Left ventricle myocardium inferior (tissue), 1 donor: Measurements from ENCODE around the gene ZNF281. TPM values are rescaled to one million over a fixed set of nuclear protein-coding genes. Genes with fewer than 3 reads are reported as not detected.

Experiments used
- DNase-seq: peaks from one replicate; pipeline ENCODE4 v3.0.0-alpha.2; 2020
- H3K27ac ChIP-seq: fragments of 200-600 bp; replicated peaks from 2 replicates; pipeline ENCODE4 v1.8.0; 2021
- H3K27me3 ChIP-seq: fragments of 200-600 bp; 2 replicates; pipeline ENCODE4 v1.8.0; 2021; ENCODE audit warnings: low read depth
- H3K36me3 ChIP-seq: fragments of 200-600 bp; 2 replicates; pipeline ENCODE4 v1.8.0; 2021
- H3K4me1 ChIP-seq: fragments of 200-600 bp; 2 replicates; pipeline ENCODE4 v1.8.0; 2021
- H3K4me3 ChIP-seq: fragments of 200-600 bp; 2 replicates; pipeline ENCODE4 v1.8.0; 2021; ENCODE audit warnings: mild to moderate bottlenecking, moderate library complexity
- H3K9me3 ChIP-seq: fragments of 200-600 bp; replicated peaks from 2 replicates; pipeline ENCODE4 v1.8.0; 2021
- CTCF ChIP-seq: fragments of 200-600 bp; IDR thresholded peaks from 2 replicates; pipeline ENCODE4 v1.8.0; 2021; ENCODE audit warnings: antibody characterized with exemption, mild to moderate bottlenecking, borderline replicate concordance
- intact Hi-C: fragments of 100-400 bp; cut with micrococcal nuclease; formaldehyde crosslinking; loops from one replicate; pipeline ENCODE4 v1.11.0; 2022
- total RNA-seq: library from RNA; stranded (reverse); fragmentation: NEBNext Ultra II Directional; extraction: Animal tissue kit (Norgen Biotek cat#: 25700); gene quantifications from one replicate; pipeline ENCODE4 v1.2.1, GENCODE V29; 2021
- donor health status: DM: no; HTN: yes; CAD: no; lungs with severe emphysema.

The ZNF281 gene
- total RNA-seq, 1 donor from 2014 or later: 8.3 TPM

- Histone ChIP-seq H3K9me3 (no peaks in the 10 kb centered on the region), H3K4me1 (peaks cover 13% of the 10 kb centered on the region), H3K4me3 (no peak overlapping the region), H3K27ac (no peak overlapping the region), H3K36me3 (peaks cover 18% of the 10 kb centered on the region), H3K27me3 (no peaks in the 10 kb centered on the region)
- no peak for DNase-seq
- intact Hi-C loops: no loop called here
- TF ChIP-seq CTCF: no peak
Measured at GRCh38 chr1:200400556-200400955, 9.3 kb downstream of the ZNF281 start.

GRCh38 chr1:200399860-200400259, 10.0 kb downstream of the ZNF281 start:
- peaks cover 16% of the 10 kb centered on the region for H3K36me3 ChIP-seq
- no peak for TF ChIP-seq CTCF
- H3K9me3 ChIP-seq: no peaks in the 10 kb centered on the region
- H3K27me3 ChIP-seq: no peaks in the 10 kb centered on the region
- no peak overlapping the region for H3K27ac ChIP-seq
- peaks cover 6% of the 10 kb centered on the region for H3K4me1 ChIP-seq
- DNase-seq: no peak
- intact Hi-C loops: no loop called here
- no peak overlapping the region for H3K4me3 ChIP-seq

GRCh38 chr1:200398373-200398772, 11.5 kb downstream of the ZNF281 start:
- intact Hi-C loops: no loop called here

GRCh38 chr1:200392625-200393185, 17.1 kb downstream of the ZNF281 start:
- no peaks in the 10 kb centered on the region for H3K4me1 ChIP-seq
- H3K36me3 ChIP-seq: no peaks in the 10 kb centered on the region
- intact Hi-C loops: no loop called here
- no peak for TF ChIP-seq CTCF
- no peaks in the 10 kb centered on the region for H3K27me3 ChIP-seq
- H3K4me3 ChIP-seq: no peak overlapping the region
- H3K27ac ChIP-seq: no peak overlapping the region
- DNase-seq: no peak
- H3K9me3 ChIP-seq: no peaks in the 10 kb centered on the region

More at GRCh38 chr1:200398373-200398772, 11.5 kb downstream of the ZNF281 start:
- peaks cover 3% of the 10 kb centered on the region for H3K36me3 ChIP-seq
- TF ChIP-seq CTCF: no peak
- no peak overlapping the region for H3K27ac ChIP-seq
- DNase-seq: no peak
- peaks cover under 1% of the 10 kb centered on the region for H3K4me1 ChIP-seq
- H3K4me3 ChIP-seq: no peak overlapping the region
- H3K9me3 ChIP-seq: no peaks in the 10 kb centered on the region
- H3K27me3 ChIP-seq: no peaks in the 10 kb centered on the region

GRCh38 chr1:200391747-200392146, 18.1 kb downstream of the ZNF281 start:
- H3K4me1 ChIP-seq: no peaks in the 10 kb centered on the region
- no peak overlapping the region for H3K4me3 ChIP-seq
- no peak overlapping the region for H3K27ac ChIP-seq
- TF ChIP-seq CTCF: no peak
- H3K9me3 ChIP-seq: no peaks in the 10 kb centered on the region
- DNase-seq: no peak
- no peaks in the 10 kb centered on the region for H3K27me3 ChIP-seq
- intact Hi-C loops: no loop called here
- no peaks in the 10 kb centered on the region for H3K36me3 ChIP-seq

GRCh38 chr1:200388791-200389190, 21.0 kb downstream of the ZNF281 start:
- DNase-seq: no peak
- Histone ChIP-seq H3K4me1 (no peaks in the 10 kb centered on the region), H3K9me3 (no peaks in the 10 kb centered on the region), H3K36me3 (no peaks in the 10 kb centered on the region), H3K4me3 (no peak overlapping the region), H3K27me3 (no peaks in the 10 kb centered on the region), H3K27ac (no peak overlapping the region)
- intact Hi-C loops: no loop called here
- TF ChIP-seq CTCF: no peak
